Neural progenitor cell (in vitro differentiated cells): ENCODE measurements around the gene RAB9A.

Source experiments
- CTCF ChIP-seq: fragments of 200-600 bp; sonication (generic); IDR thresholded peaks from 2 replicates; pipeline ENCODE4 v1.5.1; 2017; ENCODE audit warnings: antibody characterized with exemption, mild to moderate bottlenecking
- EZH2phosphoT487 ChIP-seq: fragments of 200-600 bp; sonication (generic); IDR thresholded peaks from 2 replicates; pipeline ENCODE4 v1.6.1; 2017; ENCODE audit warnings: antibody characterized with exemption

GRCh38 chrX:13695601-13696115, 6.7 kb downstream of the RAB9A start:
- TF ChIP-seq EZH2phosphoT487 (no peak), CTCF (no peak)
